HG03159 (cell line): ENCODE results near the gene CDHR1.
A peak's percentile ranks its signal among the peaks of the same experiment; 100 is the strongest.

Experiments
- ATAC-seq: cut with Tn5 transposase; IDR thresholded peaks from one replicate; pipeline ENCODE4 v1.9.1; 2021; ENCODE audit warnings: mild to moderate bottlenecking, moderate library complexity; ENCODE audit not compliant: unreplicated experiment

The CDHR1 gene

DNA sequence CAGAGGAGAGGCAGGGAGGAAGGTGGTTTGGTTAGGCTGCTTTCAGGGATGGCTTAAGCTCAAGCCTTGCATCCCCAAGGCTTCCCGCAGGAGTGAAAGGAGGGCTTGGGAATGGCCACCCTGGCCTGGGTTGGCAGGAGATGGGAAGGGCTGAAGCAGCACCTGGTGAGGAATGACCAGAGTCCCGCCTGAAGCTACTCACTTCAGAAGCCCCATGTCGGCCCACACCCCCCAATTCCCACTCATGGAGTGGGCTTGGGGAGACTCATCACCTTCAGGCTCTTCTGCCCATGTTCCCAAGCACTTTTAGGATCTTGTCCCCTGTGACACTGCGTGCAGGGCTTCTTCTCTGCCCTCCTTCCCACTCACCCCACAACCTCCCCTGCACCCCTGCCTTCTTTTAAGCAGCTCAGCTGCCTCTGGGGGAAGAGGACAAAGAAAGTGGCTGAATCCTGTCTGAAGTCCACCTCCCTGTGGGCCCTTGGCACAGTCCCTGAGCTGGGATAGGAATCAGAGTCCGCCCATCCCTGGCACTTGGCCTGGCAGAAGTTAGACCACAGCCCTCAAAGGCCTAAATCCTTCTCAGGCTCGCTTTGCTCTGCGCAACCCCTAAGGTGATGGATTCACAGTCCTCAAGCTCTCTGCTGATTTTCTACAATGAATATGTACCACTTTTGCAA lies 67.0 kb downstream of the CDHR1 start:
- ATAC-seq, result no peak

DNA sequence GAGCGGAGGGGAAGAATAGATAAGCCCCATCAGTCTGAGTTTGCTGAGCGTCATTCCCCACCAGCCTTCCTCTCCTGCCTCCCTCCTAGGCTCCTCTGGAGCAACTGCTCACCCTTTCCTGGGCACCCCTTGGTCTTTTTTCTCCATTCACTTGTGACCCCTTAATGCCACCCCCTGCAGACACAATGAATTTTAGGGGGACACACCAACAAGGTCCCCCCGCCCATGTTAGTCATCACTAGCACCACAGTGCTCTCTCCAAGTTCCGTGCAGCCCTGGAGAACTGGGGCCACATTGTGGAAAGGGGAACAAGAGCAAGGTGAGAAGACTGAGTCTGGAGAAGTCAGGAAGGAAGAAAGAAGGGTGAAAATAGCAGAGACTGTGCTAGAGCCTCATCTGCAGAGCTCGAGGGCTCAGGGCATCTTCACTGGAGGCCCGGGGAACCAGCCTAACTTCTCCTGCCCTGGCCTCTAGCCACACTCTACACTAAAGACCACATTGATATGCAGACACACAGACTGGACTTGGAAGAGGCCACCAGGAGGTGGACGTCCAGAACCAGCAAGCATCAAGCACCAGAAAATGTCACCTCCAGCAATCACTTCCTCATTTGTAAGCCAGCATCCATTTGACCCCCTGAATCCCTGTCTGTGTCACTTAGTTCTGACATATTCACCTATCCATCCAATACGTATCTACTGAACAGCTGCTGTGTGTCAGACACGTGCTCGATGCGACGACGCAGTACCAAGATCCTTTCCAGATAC lies 68.0 kb downstream of the CDHR1 start:
- no peak for ATAC-seq

GRCh38 chr10:84263716-84264115 lies 69.4 kb downstream of the CDHR1 start:
- ATAC-seq, result no peak

DNA sequence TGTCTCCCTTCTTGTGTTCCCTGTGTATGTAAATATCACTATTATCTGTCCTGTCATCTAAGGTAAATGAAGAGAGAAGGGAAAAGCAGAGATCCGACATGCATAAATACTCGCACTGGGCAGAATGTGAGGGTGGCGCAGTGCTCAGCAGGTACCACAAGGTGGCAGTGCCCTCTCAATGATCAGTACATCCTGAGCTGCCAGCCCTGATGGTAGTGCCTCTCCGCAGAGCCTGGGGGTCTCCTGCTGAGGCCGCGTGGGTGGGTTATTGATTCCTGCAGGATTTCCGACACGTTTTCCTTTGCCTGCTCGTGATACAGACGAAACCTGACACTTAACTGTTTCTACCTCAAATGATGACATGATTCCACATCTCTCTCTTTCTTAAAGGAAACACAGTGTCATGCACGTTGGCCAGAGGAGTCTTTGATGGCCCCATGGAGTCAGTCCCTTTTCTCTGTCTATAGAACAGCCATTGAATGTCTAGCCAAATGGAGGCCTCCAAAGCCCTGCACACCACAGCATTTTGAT lies 70.3 kb downstream of the CDHR1 start:
- ATAC-seq, result peak; percentile 98

GRCh38 chr10:84265418-84265817 lies 71.1 kb downstream of the CDHR1 start:
- no peak for ATAC-seq

- peak; percentile 49 for ATAC-seq
Observed at GRCh38 chr10:84267503-84268126, 73.3 kb downstream of the CDHR1 start.

- ATAC-seq, result no peak
Observed at GRCh38 chr10:84269162-84269561, 74.8 kb downstream of the CDHR1 start.
